ENCODE results near the gene MYH11.

MYH11 gene

GRCh38 chr16:15764112-15764511 is 92.7 kb downstream of the MYH11 start:
- H3K4me3 ChIP-seq (ENCODE audit: control insufficient read depth, low read depth, low read length): no peak overlapping the region
- DNase-seq (ENCODE audit: low read depth): no peak
- no peak for TF ChIP-seq CTCF (conservative IDR thresholded peaks at IDR 0.05; ENCODE audit: control insufficient read depth, insufficient read depth, low read depth, low read length)

- no peak for TF ChIP-seq CTCF (conservative IDR thresholded peaks at IDR 0.05; ENCODE audit: control insufficient read depth, insufficient read depth, low read depth, low read length)
- H3K4me3 ChIP-seq (ENCODE audit: control insufficient read depth, low read depth, low read length): no peak overlapping the region
- no peak for DNase-seq (ENCODE audit: low read depth)
These were observed 96.7 kb downstream of the MYH11 start for GRCh38 chr16:15760129-15760528.

- no peak for TF ChIP-seq CTCF (conservative IDR thresholded peaks at IDR 0.05; ENCODE audit: control insufficient read depth, insufficient read depth, low read depth, low read length)
- H3K4me3 ChIP-seq (ENCODE audit: control insufficient read depth, low read depth, low read length): no peak overlapping the region
- no peak for DNase-seq (ENCODE audit: low read depth)
These were observed 97.8 kb downstream of the MYH11 start for GRCh38 chr16:15759070-15759469.

GRCh38 chr16:15757630-15758251 is 99.1 kb downstream of the MYH11 start:
- no peak overlapping the region for H3K4me3 ChIP-seq (ENCODE audit: control insufficient read depth, low read depth, low read length)
- DNase-seq (ENCODE audit: low read depth): no peak
- no peak for TF ChIP-seq CTCF (conservative IDR thresholded peaks at IDR 0.05; ENCODE audit: control insufficient read depth, insufficient read depth, low read depth, low read length)

- TF ChIP-seq CTCF (conservative IDR thresholded peaks at IDR 0.05; ENCODE audit: control insufficient read depth, insufficient read depth, low read depth, low read length): no peak
- no peak for DNase-seq (ENCODE audit: low read depth)
These were observed 99.8 kb downstream of the MYH11 start for GRCh38 chr16:15757077-15757386.

GRCh38 chr16:15754821-15755534 is 101.8 kb downstream of the MYH11 start:
- TF ChIP-seq CTCF (conservative IDR thresholded peaks at IDR 0.05; ENCODE audit: control insufficient read depth, insufficient read depth, low read depth, low read length): no peak
- DNase-seq (ENCODE audit: low read depth): no peak
- H3K4me3 ChIP-seq (ENCODE audit: control insufficient read depth, low read depth, low read length): no peak overlapping the region

More at GRCh38 chr16:15757077-15757386, 99.8 kb downstream of the MYH11 start:
- no peak overlapping the region for H3K4me3 ChIP-seq (ENCODE audit: control insufficient read depth, low read depth, low read length)

Measured in fibroblast of mammary gland (primary cell).